ENCODE results near the gene THAP7. TPM values are rescaled to one million over a fixed set of nuclear protein-coding genes. Genes with fewer than 3 reads are reported as not detected.
A peak's percentile ranks its signal among the peaks of the same experiment; 100 is the strongest.

THAP7 gene
- total RNA-seq, 2 donors from 2014 or later, result 20.4 to 30.7 TPM

GRCh38 chr22:21026783-21027692, 25.1 kb upstream of the THAP7 start:
- no peak for DNase-seq (ENCODE audit: low spot score)
- ATAC-seq, result no peak
- H3K4me1 Mint-ChIP-seq (ENCODE audit: low read depth in 2 of 2), result peaks cover 0 to 5% of the 10 kb centered on the region in 2 donors
- H3K27ac Mint-ChIP-seq, result no peak overlapping the region
- no peak overlapping the region for H3K4me3 Mint-ChIP-seq
- peaks cover 11 to 14% of the 10 kb centered on the region in 2 donors for H3K27me3 Mint-ChIP-seq
- H3K9me3 Mint-ChIP-seq, result no peaks in the 10 kb centered on the region
- H3K36me3 Mint-ChIP-seq, result no peaks in the 10 kb centered on the region

- Mint-ChIP-seq H3K4me3 (no peak overlapping the region), H3K36me3 (no peaks in the 10 kb centered on the region), H3K27ac (no peak overlapping the region), H3K27me3 (peaks cover 8 to 11% of the 10 kb centered on the region in 2 donors), H3K9me3 (no peaks in the 10 kb centered on the region), H3K4me1 (ENCODE audit: low read depth in 2 of 2) (peaks cover 0 to 5% of the 10 kb centered on the region in 2 donors)
- DNase-seq (ENCODE audit: low spot score) (no peak), ATAC-seq (no peak)
Observed at GRCh38 chr22:21025763-21026755, 24.1 kb upstream of the THAP7 start.

- Mint-ChIP-seq H3K4me1 (ENCODE audit: low read depth in 2 of 2) (peaks cover 0 to 5% of the 10 kb centered on the region in 2 donors), H3K36me3 (no peaks in the 10 kb centered on the region), H3K27me3 (peaks cover 3% of the 10 kb centered on the region in 2 donors), H3K9me3 (no peaks in the 10 kb centered on the region), H3K27ac (no peak overlapping the region), H3K4me3 (no peak overlapping the region)
- ATAC-seq (no peak), DNase-seq (ENCODE audit: low spot score) (no peak)
Observed at GRCh38 chr22:21025266-21025665, 23.3 kb upstream of the THAP7 start.

- no peak overlapping the region for H3K27ac Mint-ChIP-seq
- no peak overlapping the region for H3K4me3 Mint-ChIP-seq
- no peaks in the 10 kb centered on the region for H3K9me3 Mint-ChIP-seq
- H3K4me1 Mint-ChIP-seq (ENCODE audit: low read depth in 2 of 2), result peaks cover 0 to 5% of the 10 kb centered on the region in 2 donors
- DNase-seq (ENCODE audit: low spot score) (no peak), ATAC-seq (no peak)
- H3K27me3 Mint-ChIP-seq, result no peaks in the 10 kb centered on the region
- no peaks in the 10 kb centered on the region for H3K36me3 Mint-ChIP-seq
Observed at GRCh38 chr22:21022955-21023614, 21.2 kb upstream of the THAP7 start.

GRCh38 chr22:21022507-21022906, 20.6 kb upstream of the THAP7 start:
- Mint-ChIP-seq H3K4me3 (no peak overlapping the region), H3K27me3 (no peaks in the 10 kb centered on the region), H3K9me3 (no peaks in the 10 kb centered on the region), H3K36me3 (no peaks in the 10 kb centered on the region), H3K4me1 (ENCODE audit: low read depth in 2 of 2) (peaks cover 0 to 5% of the 10 kb centered on the region in 2 donors), H3K27ac (no peak overlapping the region)
- ATAC-seq (no peak), DNase-seq (ENCODE audit: low spot score) (no peak)

GRCh38 chr22:21020802-21021429, 19.0 kb upstream of the THAP7 start:
- DNase-seq (ENCODE audit: low spot score), result no peak
- H3K4me1 Mint-ChIP-seq (ENCODE audit: low read depth in 2 of 2), result peaks cover 0 to 15% of the 10 kb centered on the region in 2 donors
- H3K36me3 Mint-ChIP-seq, result no peaks in the 10 kb centered on the region
- H3K9me3 Mint-ChIP-seq, result no peaks in the 10 kb centered on the region
- H3K27ac Mint-ChIP-seq, result no peak overlapping the region
- H3K4me3 Mint-ChIP-seq, result no peak overlapping the region
- no peaks in the 10 kb centered on the region for H3K27me3 Mint-ChIP-seq
- ATAC-seq, result no peak

GRCh38 chr22:21018314-21018713, 16.4 kb upstream of the THAP7 start:
- H3K27me3 Mint-ChIP-seq, result no peaks in the 10 kb centered on the region
- DNase-seq (ENCODE audit: low spot score), result no peak
- H3K9me3 Mint-ChIP-seq, result no peaks in the 10 kb centered on the region
- H3K4me3 Mint-ChIP-seq, result no peak overlapping the region
- H3K36me3 Mint-ChIP-seq, result no peaks in the 10 kb centered on the region
- H3K27ac Mint-ChIP-seq, result no peak overlapping the region
- ATAC-seq, result no peak
- peaks cover 18 to 26% of the 10 kb centered on the region in 2 donors for H3K4me1 Mint-ChIP-seq (ENCODE audit: low read depth in 2 of 2)

- H3K27ac Mint-ChIP-seq, result peak overlapping the region; percentile 12 to 56
- H3K4me3 Mint-ChIP-seq, result no peak overlapping the region
- no peaks in the 10 kb centered on the region for H3K36me3 Mint-ChIP-seq
- no peaks in the 10 kb centered on the region for H3K9me3 Mint-ChIP-seq
- no peaks in the 10 kb centered on the region for H3K27me3 Mint-ChIP-seq
- DNase-seq (ENCODE audit: low spot score) (no peak), ATAC-seq (no peak)
- H3K4me1 Mint-ChIP-seq (ENCODE audit: low read depth in 2 of 2), result peaks cover 19 to 26% of the 10 kb centered on the region in 2 donors
Observed at GRCh38 chr22:21016644-21017420, 14.9 kb upstream of the THAP7 start.

- peaks cover 19 to 26% of the 10 kb centered on the region in 2 donors for H3K4me1 Mint-ChIP-seq (ENCODE audit: low read depth in 2 of 2)
- H3K4me3 Mint-ChIP-seq, result peak overlapping the region; percentile 93
- ATAC-seq, result no peak
- H3K36me3 Mint-ChIP-seq, result no peaks in the 10 kb centered on the region
- no peak for DNase-seq (ENCODE audit: low spot score)
- no peaks in the 10 kb centered on the region for H3K27me3 Mint-ChIP-seq
- no peaks in the 10 kb centered on the region for H3K9me3 Mint-ChIP-seq
- H3K27ac Mint-ChIP-seq, result peak overlapping the region; percentile 73 to 96
Observed at GRCh38 chr22:21015466-21016006, 13.6 kb upstream of the THAP7 start.

GRCh38 chr22:21014726-21015465, 13.0 kb upstream of the THAP7 start, which contains the start of gene P2RX6:
Gene P2RX6, plus strand, starts transcription at chr22:21015165. Its CDS starts 10 bp downstream, at chr22:21015175.
- Mint-ChIP-seq H3K4me3 (peak within 1 kb of the TSS; percentile 93), H3K4me1 (ENCODE audit: low read depth in 2 of 2) (peaks cover 19 to 26% of the 10 kb centered on the region in 2 donors), H3K27ac (peak within 1 kb of the TSS; percentile 73 to 96), H3K9me3 (no peaks in the 10 kb centered on the region), H3K27me3 (no peaks in the 10 kb centered on the region), H3K36me3 (no peaks in the 10 kb centered on the region)
- DNase-seq (ENCODE audit: low spot score), result no peak
- peak in 1 of 2 donors; percentile 28 for ATAC-seq

- Mint-ChIP-seq H3K9me3 (no peaks in the 10 kb centered on the region), H3K4me3 (peak overlapping the region; percentile 93), H3K27me3 (no peaks in the 10 kb centered on the region), H3K27ac (peak overlapping the region; percentile 73 to 96), H3K36me3 (no peaks in the 10 kb centered on the region), H3K4me1 (ENCODE audit: low read depth in 2 of 2) (peaks cover 19 to 26% of the 10 kb centered on the region in 2 donors)
- peak; percentile 95 for DNase-seq (ENCODE audit: low spot score)
- peak; percentile 98 for ATAC-seq
Observed at GRCh38 chr22:21014202-21014725, 12.3 kb upstream of the THAP7 start.
